ENCODE data around the gene TPRA1. TPM values are rescaled to one million over a fixed set of nuclear protein-coding genes. Genes with fewer than 3 reads are reported as not detected.
"Not testable (repeated sequence)": the region's sequence is repeated elsewhere in the genome, so short reads cannot be mapped to it uniquely, and the experiment has no call there.

The TPRA1 gene
- total RNA-seq, 1 experiment from 2014 or later = 91.4 TPM

DNA sequence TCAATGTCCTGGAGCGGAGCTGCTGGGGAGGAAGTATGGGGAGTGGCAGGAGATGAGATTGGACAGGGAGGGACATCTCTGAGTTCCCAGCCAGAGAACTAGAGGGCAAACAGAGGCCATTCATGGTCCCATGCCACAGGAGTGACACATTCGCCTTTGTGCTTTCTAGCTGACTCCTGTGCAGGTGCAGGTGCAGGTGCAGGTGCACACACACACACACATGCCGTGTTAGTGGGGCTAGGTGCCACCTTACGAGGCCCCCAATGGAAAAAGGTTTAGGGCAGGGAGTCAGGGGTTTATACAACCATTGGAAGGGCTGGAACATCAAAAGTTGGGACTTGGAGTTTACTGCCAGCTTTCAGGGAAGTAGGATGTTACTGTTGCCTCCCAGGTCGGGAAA, 52.0 kb downstream of the TPRA1 start:
- Histone ChIP-seq H3K36me3 (no peaks in the 10 kb centered on the region), H3K27me3 (no peaks in the 10 kb centered on the region; the same call in 1 of the 2 replicates), H3K4me3 (no peak overlapping the region), H3K9me3 (no peaks in the 10 kb centered on the region)
- DNase-seq = no peak

DNA sequence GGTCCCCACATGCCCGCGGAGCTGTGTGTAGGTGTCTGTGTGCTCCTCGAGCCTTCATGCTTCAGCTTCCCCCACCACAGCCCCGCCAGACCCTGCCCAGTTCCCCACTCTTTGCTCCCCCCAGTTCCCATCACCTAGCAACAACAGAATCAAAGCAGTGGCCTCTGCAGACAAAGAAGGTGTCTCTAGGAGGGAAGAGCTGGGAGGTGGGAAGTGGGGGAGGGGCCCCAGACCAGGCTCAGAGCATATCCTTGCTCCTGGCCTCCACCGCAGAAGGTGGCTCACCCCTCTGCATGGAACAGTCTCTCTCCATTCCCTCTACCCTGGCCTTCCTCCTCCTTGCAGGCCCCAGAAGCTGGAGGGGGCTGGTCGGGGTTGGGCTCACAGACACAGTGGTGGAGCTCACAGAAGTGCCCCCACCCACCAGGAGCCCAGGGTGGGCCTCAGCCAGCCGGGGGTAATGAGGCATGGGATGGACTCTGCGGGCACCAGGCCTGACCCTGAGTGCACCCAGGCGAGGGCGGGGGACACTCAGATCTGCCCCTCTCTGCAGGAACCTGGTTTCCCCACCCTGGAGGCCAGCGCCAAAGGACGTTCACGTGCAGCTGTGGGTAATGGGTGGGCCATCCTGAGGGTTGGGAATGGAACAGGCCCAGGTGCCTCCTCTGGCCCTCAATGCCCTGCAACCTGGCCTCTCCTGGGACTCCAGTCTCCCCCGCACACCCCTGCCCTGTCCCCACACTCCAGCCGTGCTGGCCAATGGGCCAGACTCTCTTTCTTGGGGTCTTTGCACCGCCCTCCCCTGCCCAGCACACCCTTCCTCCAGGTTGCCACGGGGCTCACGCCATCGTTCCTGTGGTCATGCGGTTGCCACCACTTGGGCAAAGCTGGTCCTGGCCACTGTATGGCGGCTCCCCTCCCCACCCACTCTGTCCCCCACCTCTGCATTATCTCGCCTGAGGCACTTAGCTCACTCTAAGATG, 53.4 kb downstream of the TPRA1 start:
- H3K4me3 ChIP-seq = no peak overlapping the region
- no peaks in the 10 kb centered on the region for H3K9me3 ChIP-seq
- H3K36me3 ChIP-seq = no peaks in the 10 kb centered on the region
- H3K27me3 ChIP-seq = no peaks in the 10 kb centered on the region; the same call in 1 of the 2 replicates
- DNase-seq = no peak

DNA sequence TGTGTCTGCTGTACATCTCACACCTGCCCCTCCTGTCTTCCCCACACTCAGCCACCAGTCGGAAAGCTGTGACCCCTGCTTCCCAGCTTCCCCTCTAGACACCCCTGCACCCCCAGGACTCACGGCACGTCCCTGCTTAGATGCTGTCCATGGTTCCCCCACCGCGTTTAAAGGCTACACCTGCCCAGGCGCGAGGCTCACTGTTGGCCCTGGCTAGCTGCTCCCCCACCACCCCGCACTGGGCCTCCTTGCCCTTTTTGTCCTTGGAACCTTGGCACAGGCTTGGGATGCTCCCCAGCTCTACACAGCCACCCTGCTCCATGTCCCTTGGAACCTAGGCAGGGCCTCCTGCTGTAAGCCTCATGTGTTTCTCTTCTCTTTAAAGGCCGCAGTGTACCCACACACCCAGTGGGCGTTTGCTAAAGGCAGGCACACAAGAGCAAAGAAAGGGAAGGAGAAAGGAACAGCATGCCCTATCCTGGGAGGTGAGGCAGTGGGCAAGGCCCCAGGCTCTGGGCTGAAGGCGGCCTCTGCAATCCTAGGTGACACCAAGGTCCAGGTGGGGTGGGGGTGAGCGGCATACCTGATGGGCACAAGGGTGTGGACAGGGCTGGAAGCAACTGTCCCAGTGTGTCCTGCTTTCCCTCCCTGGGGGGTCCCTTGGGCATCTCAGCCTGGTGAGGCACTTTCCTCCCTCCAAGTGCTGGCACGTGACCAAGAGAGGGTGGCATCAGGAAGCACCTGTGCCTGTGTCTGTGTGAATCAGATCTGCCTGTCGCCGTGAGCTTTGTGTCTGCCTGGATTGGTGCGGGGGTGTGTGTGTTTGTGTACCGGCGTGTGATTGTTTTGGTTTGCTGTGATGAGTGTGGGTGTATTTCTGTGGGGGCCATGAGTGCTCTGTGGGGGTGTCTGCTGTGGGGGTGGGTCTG, 54.4 kb downstream of the TPRA1 start:
- Histone ChIP-seq H3K4me3 (no peak overlapping the region), H3K27me3 (no peaks in the 10 kb centered on the region; the same call in 1 of the 2 replicates), H3K9me3 (no peaks in the 10 kb centered on the region), H3K36me3 (no peaks in the 10 kb centered on the region)
- no peak for DNase-seq

DNA sequence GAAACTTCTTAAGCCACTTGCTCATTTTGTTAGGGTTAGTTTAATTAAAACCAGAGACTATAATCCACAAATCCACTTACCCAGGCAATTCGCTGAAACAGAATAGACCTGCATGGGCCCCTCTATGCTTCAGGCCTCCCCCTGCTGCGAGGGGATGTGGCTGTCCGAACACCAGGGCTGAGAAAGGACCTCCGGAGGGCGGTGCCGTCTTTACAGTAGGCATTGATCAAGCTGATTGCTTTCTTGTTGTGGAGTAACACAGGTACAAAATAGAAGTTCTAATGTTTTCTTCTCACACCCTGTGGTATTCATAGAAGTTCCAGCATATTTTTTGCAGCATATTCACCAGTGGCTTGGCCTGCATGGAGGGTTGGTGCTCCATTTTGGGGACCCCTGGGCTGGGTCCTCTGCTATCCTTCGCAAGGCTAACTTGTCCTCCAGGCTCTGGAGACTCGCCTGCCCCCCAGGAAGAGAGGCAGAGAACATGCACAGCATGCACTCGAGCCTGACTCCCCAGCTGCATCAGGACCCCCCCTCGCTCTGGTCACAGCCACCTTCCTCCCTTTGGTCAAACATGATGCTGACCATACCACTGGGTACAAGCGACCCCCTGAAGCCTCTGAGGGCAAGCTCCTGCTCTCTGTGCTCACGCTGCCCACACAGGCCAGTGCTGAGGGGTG, 55.3 kb downstream of the TPRA1 start:
- Histone ChIP-seq H3K4me3 (no peak overlapping the region), H3K36me3 (no peaks in the 10 kb centered on the region), H3K9me3 (no peaks in the 10 kb centered on the region; the same call in 1 of the 2 replicates), H3K27me3 (no peaks in the 10 kb centered on the region; the same call in 1 of the 2 replicates)
- DNase-seq = no peak

DNA sequence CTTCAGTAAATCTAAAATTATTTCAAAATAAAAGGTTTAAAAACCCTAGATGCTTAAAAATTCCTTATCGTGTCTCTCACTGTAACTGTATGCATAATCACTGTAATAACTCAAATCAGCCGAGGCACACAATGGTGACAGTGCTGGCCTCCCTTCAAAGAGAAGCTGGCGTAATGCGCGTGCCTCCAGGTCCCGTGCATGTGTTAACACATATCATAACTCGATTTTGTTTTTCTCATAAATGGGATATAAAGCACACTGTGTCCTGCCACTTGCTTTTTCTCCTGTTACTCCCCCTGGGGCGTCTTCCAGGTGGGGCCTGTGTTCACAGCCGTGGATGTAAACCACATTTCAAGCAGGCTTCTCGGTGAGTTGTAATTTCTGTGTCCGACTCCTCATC, 56.0 kb downstream of the TPRA1 start:
- H3K9me3 ChIP-seq = no peaks in the 10 kb centered on the region; the same call in 1 of the 2 replicates
- DNase-seq = no peak
- no peak overlapping the region for H3K4me3 ChIP-seq
- no peaks in the 10 kb centered on the region for H3K36me3 ChIP-seq
- H3K27me3 ChIP-seq = no peaks in the 10 kb centered on the region; the same call in 1 of the 2 replicates

DNA sequence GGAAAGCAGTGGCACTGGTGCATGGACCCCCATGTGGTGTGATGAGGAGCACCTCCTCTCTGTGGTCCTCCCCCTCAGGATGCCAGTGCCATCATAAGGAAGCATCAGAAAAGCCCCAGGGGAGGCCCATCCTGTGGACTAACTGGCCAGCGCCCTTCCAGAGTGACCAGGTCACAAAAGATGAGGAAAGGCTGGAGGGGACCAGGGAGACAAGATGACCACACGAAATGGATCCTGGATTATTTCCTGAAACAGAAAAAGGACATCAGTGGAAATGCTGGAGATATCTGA, 56.4 kb downstream of the TPRA1 start:
- Histone ChIP-seq H3K4me3 (no peak overlapping the region), H3K9me3 (no peaks in the 10 kb centered on the region; the same call in 1 of the 2 replicates), H3K27me3 (no peaks in the 10 kb centered on the region), H3K36me3 (no peaks in the 10 kb centered on the region)
- DNase-seq = no peak

DNA sequence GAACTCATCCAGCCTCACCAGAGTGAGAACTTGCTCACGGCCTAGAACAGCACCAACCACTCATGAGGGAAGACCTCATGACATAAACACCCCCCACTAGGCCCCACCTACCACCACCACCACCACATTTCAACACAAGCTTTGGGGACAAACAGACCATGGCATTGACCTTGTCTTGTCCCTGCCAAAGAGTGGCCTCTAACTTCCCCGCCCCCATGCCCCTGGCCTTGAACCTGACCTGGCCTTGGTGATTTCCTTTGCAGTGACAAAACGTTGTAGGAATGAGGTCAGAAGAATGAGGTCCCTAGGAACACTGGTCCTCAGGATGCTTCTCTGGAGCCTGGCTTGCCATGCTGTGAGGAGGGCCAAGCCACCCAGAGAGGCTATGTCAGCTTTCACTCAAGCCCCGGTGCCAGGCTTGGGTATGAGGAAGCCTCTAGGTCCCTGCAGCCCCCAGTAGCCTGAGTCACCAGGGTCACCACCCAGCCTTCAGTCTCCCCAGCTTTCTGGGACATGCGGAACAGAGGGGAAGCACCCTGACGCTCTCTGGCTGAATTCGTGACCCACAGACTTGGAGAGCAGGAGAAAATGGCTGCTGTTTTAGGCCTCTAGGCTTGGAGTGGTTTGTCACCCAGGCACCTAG, 57.9 kb downstream of the TPRA1 start:
- Histone ChIP-seq H3K4me3 (no peak overlapping the region), H3K36me3 (no peaks in the 10 kb centered on the region), H3K9me3 (no peaks in the 10 kb centered on the region; the same call in 1 of the 2 replicates), H3K27me3 (no peaks in the 10 kb centered on the region)
- no peak for DNase-seq

DNA sequence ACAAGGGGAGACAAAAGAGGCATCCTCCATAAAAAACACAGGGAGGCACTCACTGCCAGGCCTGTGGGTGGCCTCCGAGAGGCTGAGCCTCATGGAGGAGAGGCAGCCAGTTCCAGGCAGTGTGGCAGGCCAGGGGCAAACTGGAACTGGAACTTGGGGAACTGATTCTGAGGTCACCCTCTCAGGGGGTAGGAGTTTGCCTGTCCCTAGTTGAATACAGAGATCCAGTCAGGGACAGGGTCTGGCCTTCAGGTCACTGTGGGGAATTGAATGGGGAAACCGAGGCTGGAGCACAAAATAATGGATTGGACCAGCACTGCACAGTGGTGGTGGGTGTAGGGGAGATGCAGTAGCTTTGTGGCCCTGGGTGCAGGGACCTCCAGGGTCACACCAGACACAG, 58.7 kb downstream of the TPRA1 start:
- Histone ChIP-seq H3K27me3 (no peaks in the 10 kb centered on the region), H3K4me3 (no peak overlapping the region), H3K9me3 (no peaks in the 10 kb centered on the region; the same call in 1 of the 2 replicates), H3K36me3 (no peaks in the 10 kb centered on the region)
- DNase-seq = no peak

DNA sequence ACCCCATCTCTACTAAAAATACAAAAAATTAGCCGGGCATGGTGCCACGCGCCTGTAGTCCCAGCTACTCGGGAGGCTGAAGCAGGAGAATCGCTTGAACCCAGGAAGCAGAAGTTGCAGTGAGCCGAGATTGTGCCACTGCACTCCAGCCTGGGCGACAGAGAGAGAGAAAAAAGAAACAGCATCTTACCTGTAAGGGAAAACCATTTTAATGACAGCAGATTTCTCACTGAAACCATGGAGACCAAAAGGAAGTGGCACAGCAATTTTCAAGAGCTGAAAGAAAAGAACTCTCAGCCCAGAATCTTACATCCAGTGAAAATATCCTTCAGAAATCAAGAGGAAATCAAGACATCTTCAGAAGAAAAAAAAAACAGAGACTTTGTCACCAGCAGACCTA, 59.7 kb downstream of the TPRA1 start:
- H3K4me3 ChIP-seq, H3K27me3 ChIP-seq, H3K9me3 ChIP-seq, DNase-seq, H3K36me3 ChIP-seq: not testable (repeated sequence)

DNA sequence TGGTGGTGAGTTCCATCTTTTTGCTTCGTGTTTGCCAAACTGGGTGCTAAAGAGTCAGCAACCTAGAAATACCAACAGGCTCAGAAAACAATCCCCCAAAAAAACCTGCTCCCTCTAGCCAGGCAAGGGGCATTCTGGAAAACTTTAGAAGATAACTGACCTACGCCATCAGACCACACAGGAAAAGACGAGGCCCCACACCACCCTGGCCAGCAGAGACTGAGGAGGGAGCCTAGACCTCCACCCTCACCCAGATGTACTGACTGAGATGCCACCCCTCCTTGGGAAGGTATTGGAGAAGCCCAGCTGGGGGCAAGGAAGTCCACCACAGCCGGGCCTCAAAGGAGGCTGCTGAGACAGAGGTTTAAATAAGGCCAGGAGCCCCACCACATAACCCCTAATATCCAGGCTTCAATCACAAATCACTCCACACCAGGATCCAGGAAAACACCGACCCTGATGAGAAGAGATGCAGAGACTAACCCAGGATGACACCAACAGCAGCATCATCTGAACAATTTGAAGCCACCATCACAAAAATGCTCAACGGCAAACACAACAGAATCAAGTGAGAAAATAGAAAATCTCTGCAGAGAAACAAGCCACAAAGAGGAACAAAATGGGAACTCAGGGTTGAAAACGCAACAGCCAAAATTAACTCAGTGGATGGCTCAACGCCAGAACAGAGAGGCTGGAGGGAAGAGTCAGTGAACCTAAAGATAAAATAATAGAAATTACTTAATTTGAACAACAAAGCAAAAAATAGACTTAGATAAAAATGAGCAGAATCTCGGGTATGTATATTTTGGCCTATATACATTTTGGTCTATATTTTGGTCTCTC, 61.0 kb downstream of the TPRA1 start:
- DNase-seq = no peak

DNA sequence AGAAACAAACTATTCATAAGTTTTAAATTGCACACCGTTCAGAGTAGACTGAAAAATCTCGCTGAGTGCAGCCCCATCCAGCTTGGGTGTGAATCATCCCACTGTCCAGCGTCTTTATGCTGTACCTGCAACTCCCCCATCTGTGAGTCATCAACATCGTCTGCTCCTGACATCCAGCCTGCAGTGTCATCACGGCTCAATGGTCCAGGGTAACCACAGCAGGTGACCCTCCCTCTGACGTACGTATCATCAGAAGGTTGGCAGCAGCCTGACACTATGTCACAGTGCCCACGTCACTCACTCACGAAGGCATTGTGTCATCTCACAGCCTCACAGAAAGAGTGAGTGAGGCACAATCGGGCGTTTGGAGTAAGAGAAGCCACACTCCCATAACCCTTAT, 65.2 kb downstream of the TPRA1 start:
- H3K36me3 ChIP-seq = no peaks in the 10 kb centered on the region
- no peaks in the 10 kb centered on the region for H3K9me3 ChIP-seq
- H3K4me3 ChIP-seq = no peak overlapping the region
- H3K27me3 ChIP-seq = peaks cover 3% of the 10 kb centered on the region; the same call in 1 of the 2 replicates
- peak; percentile 58 for DNase-seq

More for the DNA sequence above, 61.0 kb downstream of the TPRA1 start:
- Histone ChIP-seq H3K4me3 (no peak overlapping the region), H3K27me3 (no peaks in the 10 kb centered on the region), H3K9me3 (no peaks in the 10 kb centered on the region; the same call in 1 of the 2 replicates), H3K36me3 (no peaks in the 10 kb centered on the region)

DNA sequence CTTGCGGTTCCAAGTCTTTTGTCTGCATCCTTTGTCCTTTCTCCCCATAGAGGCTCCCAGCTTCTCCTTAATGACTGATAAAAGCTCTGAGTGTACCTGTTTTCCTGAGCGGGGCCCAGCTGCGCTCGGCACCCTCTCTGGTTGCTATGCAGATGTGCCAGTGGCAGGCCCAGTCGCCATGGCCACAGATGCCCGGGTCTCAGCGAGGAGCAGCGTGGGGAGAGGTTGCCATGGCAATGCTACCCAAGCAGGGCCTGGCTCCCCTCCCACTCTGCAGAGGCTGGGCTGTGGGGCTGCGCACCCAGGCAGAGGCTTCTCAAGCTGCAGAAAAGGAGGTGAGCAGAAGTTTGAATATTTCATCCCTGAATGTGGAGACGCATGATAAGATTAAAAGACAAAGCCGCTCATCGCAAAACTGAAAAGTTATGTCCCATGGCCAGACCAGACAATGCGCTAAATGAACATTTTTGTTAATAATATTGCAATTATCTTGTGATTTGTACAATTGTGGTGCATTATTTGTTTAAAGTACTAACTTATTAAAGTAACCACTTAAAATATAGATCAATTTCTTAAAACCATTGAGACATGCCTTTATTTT, 66.1 kb downstream of the TPRA1 start:
- DNase-seq = no peak
- no peaks in the 10 kb centered on the region for H3K36me3 ChIP-seq
- peaks cover 8% of the 10 kb centered on the region; the same call in 1 of the 2 replicates for H3K27me3 ChIP-seq
- H3K9me3 ChIP-seq = no peaks in the 10 kb centered on the region
- H3K4me3 ChIP-seq = no peak overlapping the region

Measured in MG63 (cell line).